Measurements from ENCODE around the gene FASTKD3.

DNA sequence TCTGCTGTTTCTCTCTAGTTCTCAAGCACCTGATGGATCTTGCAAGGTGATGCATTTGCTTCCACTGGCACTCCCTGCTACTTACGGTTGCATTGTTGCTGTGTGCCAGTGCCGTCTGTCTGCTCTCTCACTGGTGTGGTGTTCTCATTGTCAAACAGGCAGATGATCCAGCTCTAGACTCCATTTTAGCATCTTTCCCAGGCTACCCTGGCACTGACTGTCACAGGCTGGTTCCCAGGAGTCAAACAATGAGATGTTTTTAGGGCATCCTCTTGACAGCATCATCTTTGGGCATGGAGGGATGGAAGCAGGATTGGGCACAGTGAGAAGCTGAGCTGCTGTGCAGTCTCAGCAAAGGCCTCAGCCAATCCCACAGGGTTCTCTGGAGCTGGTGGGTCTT lies 13.0 kb upstream of the FASTKD3 start:
- TF ChIP-seq EZH2phosphoT487 (IDR thresholded peaks at IDR 0.05; ENCODE audit: borderline replicate concordance) (no peak), CEBPB (IDR thresholded peaks at IDR 0.05; ENCODE audit: low read depth) (no peak), POLR2A (IDR thresholded peaks at IDR 0.05; ENCODE audit: borderline replicate concordance, extremely low read depth, insufficient read depth, insufficient read length) (no peak), CTCF (IDR thresholded peaks at IDR 0.05 in 2 of 3, conservative IDR thresholded peaks at IDR 0.05 in 1 of 3; ENCODE audit: borderline replicate concordance in 1 of 3, insufficient read depth in 1 of 3, low read depth in 2 of 3, low read length in 2 of 3) (no peak), YY1 (IDR thresholded peaks at IDR 0.05; ENCODE audit: extremely low read depth, insufficient replicate concordance, low read depth, low read length) (no peak), TCF7L2 (IDR thresholded peaks at IDR 0.05; ENCODE audit: borderline replicate concordance, extremely low read depth, insufficient read depth, insufficient read length) (no peak)
